HepG2 (cell line): ENCODE data around the gene ARHGAP10. TPM values are rescaled to one million over a fixed set of nuclear protein-coding genes. Genes with fewer than 3 reads are reported as not detected.

Experiments used
- ATAC-seq: fragments of 200-7000 bp; cut with Tn5 transposase; 3 replicates; pipeline ENCODE4 v1.9.1; 2020; ENCODE audit warnings: mild to moderate bottlenecking, moderate library complexity
- BruUV-seq: library from RNA; stranded (reverse); fragments of 400-500 nt; replicated peaks from 2 replicates; lab custom pipeline; 2021; lab: Mats Ljungman, UMichigan
- CTCF ChIA-PET: fragments of 300-600 bp; formaldehyde crosslinking; extraction: SDS; loops from one replicate; lab custom pipeline; 2021; ENCODE audit warnings: low total read pairs, inconsistent platforms, low intra/inter-chr PET ratio; lab: Yijun Ruan, JAX
- POLR2A ChIA-PET: fragments of 350-600 bp; sonication (Branson Sonifier 250); formaldehyde crosslinking; loops from one replicate; lab custom pipeline; 2020; ENCODE audit warnings: antibody characterized with exemption, inconsistent platforms; lab: Yijun Ruan, JAX
- DNase-seq: peaks from one replicate; pipeline ENCODE4 v3.0.0-alpha.2; 2015; ENCODE audit warnings: low spot score
- FAIRE-seq: peaks from 3 replicates; lab custom pipeline; 2011; peaks lifted over from hg19 to GRCh38; lab: Jason Lieb, UNC
- H2AFZ ChIP-seq: one replicate; pipeline ENCODE4 v1.6.1; 2011; ENCODE audit warnings: low read length, inconsistent platforms
- H3K27ac ChIP-seq: fragments of 300-600 bp; 3 replicates; pipeline ENCODE4 v1.8.0; 2011; ENCODE audit warnings: mixed run types, mild to moderate bottlenecking, mixed read lengths, low read length, inconsistent platforms; ENCODE audit not compliant: insufficient read depth; ENCODE audit errors: extremely low read length
- H3K27me3 ChIP-seq, 2 experiments: fragments of 200-600 bp in 1 of 2; 2 replicates in 1 of 2; 3 replicates in 1 of 2; pipeline versions ENCODE4 v1.6.0 to v1.8.0; 2011; ENCODE audit warnings: low read length in 2 of 2, mild to moderate bottlenecking in 2 of 2, moderate library complexity in 2 of 2, inconsistent platforms in 1 of 2; ENCODE audit not compliant: insufficient read depth in 2 of 2, control insufficient read depth in 1 of 2
- H3K36me3 ChIP-seq, 2 experiments: fragments of 200-600 bp in 1 of 2; replicated peaks in 1 of 2; 2 replicates in 1 of 2; 3 replicates in 1 of 2; pipeline versions ENCODE4 v1.5.1 to v1.8.0; 2011; ENCODE audit warnings: low read length in 2 of 2, inconsistent platforms in 1 of 2; ENCODE audit not compliant: insufficient read depth in 2 of 2, control insufficient read depth in 1 of 2
- H3K4me1 ChIP-seq: 2 replicates; pipeline ENCODE4 v1.5.1; 2012; ENCODE audit warnings: low read length, inconsistent platforms; ENCODE audit not compliant: insufficient read depth
- H3K4me2 ChIP-seq: 2 replicates; pipeline ENCODE4 v1.6.0; 2011; ENCODE audit warnings: low read depth, low read length, inconsistent platforms
- H3K4me3 ChIP-seq, 3 experiments: fragments of 200-600 bp in 1 of 3; sonication (generic), shearing (Covaris generic) in 1 of 3; replicated peaks in 1 of 3; 2 replicates each; pipeline ENCODE4 v1.5.1; 2011 to 2016; ENCODE audit warnings: low read length in 3 of 3, inconsistent platforms in 2 of 3, low read depth in 2 of 3, mild to moderate bottlenecking in 2 of 3, control low read depth in 1 of 3, mixed read lengths in 1 of 3; ENCODE audit not compliant: insufficient read depth in 1 of 3
- H3K79me2 ChIP-seq: one replicate; pipeline ENCODE4 v1.6.1; 2011; ENCODE audit warnings: low read length, inconsistent platforms; ENCODE audit not compliant: insufficient read depth
- H3K9ac ChIP-seq: 2 replicates; pipeline ENCODE4 v1.6.0; 2011; ENCODE audit warnings: mild to moderate bottlenecking, low read depth, low read length, inconsistent platforms; ENCODE audit not compliant: insufficient read depth
- H3K9me3 ChIP-seq: 2 replicates; pipeline ENCODE4 v1.5.1; 2012; ENCODE audit warnings: mild to moderate bottlenecking, low read length
- H4K20me1 ChIP-seq: 2 replicates; pipeline ENCODE4 v1.6.0; 2011; ENCODE audit warnings: inconsistent platforms, mild to moderate bottlenecking, low read length, moderate library complexity; ENCODE audit not compliant: insufficient read depth
- ARNT ChIP-seq: fragments of 450-650 bp; IDR thresholded peaks from 2 replicates; pipeline ENCODE4 v1.6.1; 2017
- FOXM1 ChIP-seq: sonication (generic); formaldehyde crosslinking; IDR thresholded peaks from 2 replicates; pipeline ENCODE4 v1.5.0; 2020; ENCODE audit warnings: missing genetic modification reagents
- HBP1 ChIP-seq: IDR thresholded peaks from 2 replicates; pipeline ENCODE4 v1.6.1; 2016; ENCODE audit warnings: low read depth, control low read depth
- HINFP ChIP-seq: sonication (generic); formaldehyde crosslinking; IDR thresholded peaks from 2 replicates; pipeline ENCODE4 v1.4.0; 2020; ENCODE audit warnings: low read depth, mild to moderate bottlenecking, missing genetic modification reagents
- NCOR1 ChIP-seq: fragments of 200-600 bp; sonication (generic); IDR thresholded peaks from 2 replicates; pipeline ENCODE4 v1.7.0; 2017; ENCODE audit warnings: antibody characterized with exemption, low read length, borderline replicate concordance
- ZNF263 ChIP-seq: sonication (generic); formaldehyde crosslinking; IDR thresholded peaks from 2 replicates; pipeline ENCODE4 v1.4.0; 2020; ENCODE audit warnings: missing genetic modification reagents
- WGBS: methylation state at CpG from one replicate; pipeline ENCODE4 v1.1.6; 2017; ENCODE audit warnings: low lambda C conversion rate; 5-methylcytosine and 5-hydroxymethylcytosine counted together
- in situ Hi-C: cut with HindIII; loops from 2 replicates; pipeline ENCODE4 v1.10.0; 2017; ENCODE audit warnings: low pct_unique_long_range_greater_than_20kb; ENCODE audit not compliant: extremely low pct_ligation_motif_present
- intact Hi-C: fragments of 100-400 bp; cut with micrococcal nuclease; formaldehyde crosslinking; loops from one replicate; pipeline ENCODE4 v1.10.0; 2022; ENCODE audit not compliant: unreplicated experiment
- polyA plus RNA-seq, 8 experiments: library from polyadenylated mRNA; depleted of rRNA in 3 of 8; stranded (reverse) in 7 of 8; unstranded in 1 of 8; fragments of >200 nt; fragmentation: Illumina TruSeq in 4 of 8; extraction: Trizol in 4 of 8; gene quantifications; 2 replicates each; pipeline versions ENCODE4 v1.2.1 to v1.2.3, GENCODE V29; 2011 to 2016; ENCODE audit warnings: low read depth in 4 of 8, missing spikeins in 1 of 8, mixed read lengths in 1 of 8; ENCODE audit not compliant: insufficient read depth in 1 of 8
- total RNA-seq, 5 experiments: library from RNA; depleted of rRNA; stranded (reverse); fragments of >200 nt; fragmentation: Illumina TruSeq; extraction: Trizol; gene quantifications; 2 replicates each; pipeline ENCODE4 v1.2.3, GENCODE V29; 2016; ENCODE audit warnings: low read depth in 1 of 5

The ARHGAP10 gene
- total and polyA plus RNA-seq, 2 of the 13 experiments (the other 11 are each of a cell fraction or from before 2014, with no cell fraction given): 0.45 to 1.6 TPM

- no peak overlapping the region for H3K4me3 ChIP-seq
- no peaks in the 10 kb centered on the region for H4K20me1 ChIP-seq
- DNase-seq: peak; percentile 15
- POLR2A ChIA-PET: no interaction called here
- no peak overlapping the region for H2AFZ ChIP-seq
- H3K9me3 ChIP-seq: no peaks in the 10 kb centered on the region
- no peaks in the 10 kb centered on the region for H3K79me2 ChIP-seq
- CTCF ChIA-PET: no interaction called here
- H3K4me2 ChIP-seq: 0 out of 2 replicates have a peak overlapping the region, but pooled peaks have one; percentile 81
- no peaks in the 10 kb centered on the region for H3K36me3 ChIP-seq
- H3K27me3 ChIP-seq: peaks cover 2 to 40% of the 10 kb centered on the region in 2 experiments; a peak in 4 of 5 replicates
- peaks cover 32% of the 10 kb centered on the region for H3K4me1 ChIP-seq
- in situ Hi-C loops: no loop called here
- FAIRE-seq: no peak
- BruUV-seq: no TSS peak
- ATAC-seq: no peak; the same call in 2 of the 3 replicates
- 3% methylated on average over 4 of the region's 4 CpGs for WGBS
- TF ChIP-seq NCOR1 (no peak), ARNT (no peak), HBP1 (CRISPR knock-in tag) (no peak), FOXM1 (CRISPR knock-in tag) (no peak), ZNF263 (no peak), HINFP (CRISPR knock-in tag) (no peak)
- TF ChIP-seq, all 625 proteins: peak for 0
- no peak overlapping the region for H3K27ac ChIP-seq
- no peak overlapping the region for H3K9ac ChIP-seq
- intact Hi-C loops: loop anchor here (5.0 kb wide), 1 partner anchor 113 kb away; the partner anchor contains the start of gene TMEM184C
Measured at GRCh38 chr4:147730333-147730732, 1.6 kb upstream of the ARHGAP10 start.
